GM21717 (cell line): ENCODE data around the gene RNF224.

Experiments used
- ATAC-seq: cut with Tn5 transposase; IDR thresholded peaks from one replicate; pipeline ENCODE4 v1.9.1; 2021; ENCODE audit warnings: mild to moderate bottlenecking, moderate library complexity; ENCODE audit not compliant: unreplicated experiment

RNF224 gene

GRCh38 chr9:137191691-137192447 is 35.4 kb upstream of the RNF224 start:
- ATAC-seq = no peak

GRCh38 chr9:137192448-137192780 is 34.9 kb upstream of the RNF224 start:
- ATAC-seq = no peak

GRCh38 chr9:137192859-137193258 is 34.4 kb upstream of the RNF224 start:
- ATAC-seq = no peak

GRCh38 chr9:137193771-137194170 is 33.5 kb upstream of the RNF224 start:
- no peak for ATAC-seq

GRCh38 chr9:137194388-137194787 is 32.9 kb upstream of the RNF224 start:
- ATAC-seq = no peak

GRCh38 chr9:137194909-137195308 is 32.4 kb upstream of the RNF224 start:
- no peak for ATAC-seq

- no peak for ATAC-seq
Measured at GRCh38 chr9:137195525-137196220, 31.6 kb upstream of the RNF224 start.

- no peak for ATAC-seq
Measured at GRCh38 chr9:137198051-137198901, 29.0 kb upstream of the RNF224 start.

- ATAC-seq = no peak
Measured at GRCh38 chr9:137198902-137199283, 28.4 kb upstream of the RNF224 start.

GRCh38 chr9:137199411-137200121 is 27.7 kb upstream of the RNF224 start:
- ATAC-seq = no peak

- peak; percentile 81 for ATAC-seq
Measured at GRCh38 chr9:137200311-137201204, 26.7 kb upstream of the RNF224 start, which contains the start of gene TPRN. Gene TPRN (minus strand): TSS chr9:137200741. CDS start chr9:137200711, 30 bp downstream.

- no peak for ATAC-seq
Measured at GRCh38 chr9:137201205-137201868, 26.0 kb upstream of the RNF224 start.

- no peak for ATAC-seq
Measured at GRCh38 chr9:137202966-137203365, 24.3 kb upstream of the RNF224 start.

GRCh38 chr9:137204731-137205125 is 22.6 kb upstream of the RNF224 start:
- ATAC-seq = no peak

GRCh38 chr9:137205126-137206069 is 21.9 kb upstream of the RNF224 start, which contains the start of the genes NDOR1 and TMEM203:
Gene NDOR1 (plus strand): TSS chr9:137205700. CDS start chr9:137205778, 78 bp downstream.
Gene TMEM203 (minus strand): TSS chr9:137205648. CDS start chr9:137205414, 234 bp downstream.
- no peak for ATAC-seq

- ATAC-seq = no peak
Measured at GRCh38 chr9:137206602-137207001, 20.7 kb upstream of the RNF224 start.

- ATAC-seq = no peak
Measured at GRCh38 chr9:137211532-137211931, 15.8 kb upstream of the RNF224 start.

GRCh38 chr9:137212520-137212919 is 14.8 kb upstream of the RNF224 start:
- no peak for ATAC-seq
